Stimulated activated CD4-positive, alpha-beta T cell treated with anti-CD3 and anti-CD28 coated beads, Interleukin-2, amount 100 ng/mL, for 4 hours (primary cell): ENCODE results near the gene ARHGAP42.

Experiments used
- DNase-seq: peaks from one replicate; pipeline ENCODE4 v3.0.0-alpha.2; 2020; ENCODE audit warnings: low read depth

ARHGAP42 gene

GRCh38 chr11:100681064-100681502 is 6.0 kb upstream of the ARHGAP42 start:
- DNase-seq = no peak

GRCh38 chr11:100682247-100682969 is 4.7 kb upstream of the ARHGAP42 start:
- DNase-seq = no peak

GRCh38 chr11:100683126-100683525 is 4.0 kb upstream of the ARHGAP42 start:
- DNase-seq = no peak

GRCh38 chr11:100684101-100685065 is 2.7 kb upstream of the ARHGAP42 start:
- no peak for DNase-seq

- DNase-seq = no peak
These were observed 523 bp upstream of the ARHGAP42 start for GRCh38 chr11:100686476-100687053.

GRCh38 chr11:100687630-100688395 is 725 bp downstream of the ARHGAP42 start:
- no peak for DNase-seq

- no peak for DNase-seq
These were observed 2.1 kb downstream of the ARHGAP42 start for GRCh38 chr11:100689141-100689540.

- no peak for DNase-seq
These were observed 5.0 kb downstream of the ARHGAP42 start for GRCh38 chr11:100691896-100692653.

GRCh38 chr11:100695911-100696310 is 8.8 kb downstream of the ARHGAP42 start:
- DNase-seq = no peak

GRCh38 chr11:100703139-100703538 is 16.1 kb downstream of the ARHGAP42 start:
- no peak for DNase-seq

- DNase-seq = no peak
These were observed 16.9 kb downstream of the ARHGAP42 start for GRCh38 chr11:100703801-100704575.

GRCh38 chr11:100705447-100705846 is 18.4 kb downstream of the ARHGAP42 start:
- DNase-seq = no peak

GRCh38 chr11:100706179-100706578 is 19.1 kb downstream of the ARHGAP42 start:
- DNase-seq = no peak

- DNase-seq = no peak
These were observed 22.3 kb downstream of the ARHGAP42 start for GRCh38 chr11:100709233-100709957.

- no peak for DNase-seq
These were observed 24.9 kb downstream of the ARHGAP42 start for GRCh38 chr11:100711984-100712383.

GRCh38 chr11:100712583-100712982 is 25.5 kb downstream of the ARHGAP42 start:
- no peak for DNase-seq

- DNase-seq = no peak
These were observed 28.2 kb downstream of the ARHGAP42 start for GRCh38 chr11:100715165-100715761.

GRCh38 chr11:100716838-100717237 is 29.8 kb downstream of the ARHGAP42 start:
- no peak for DNase-seq

- no peak for DNase-seq
These were observed 32.3 kb downstream of the ARHGAP42 start for GRCh38 chr11:100719362-100719761.
